Measurements from ENCODE around the gene MOV10L1. TPM values are rescaled to one million over a fixed set of nuclear protein-coding genes. Genes with fewer than 3 reads are reported as not detected.
"Not testable (repeated sequence)": the region's sequence is repeated elsewhere in the genome, so short reads cannot be mapped to it uniquely, and the experiment has no call there.

Gene MOV10L1
- total RNA-seq, 1 experiment from 2014 or later: 2.9 TPM

DNA sequence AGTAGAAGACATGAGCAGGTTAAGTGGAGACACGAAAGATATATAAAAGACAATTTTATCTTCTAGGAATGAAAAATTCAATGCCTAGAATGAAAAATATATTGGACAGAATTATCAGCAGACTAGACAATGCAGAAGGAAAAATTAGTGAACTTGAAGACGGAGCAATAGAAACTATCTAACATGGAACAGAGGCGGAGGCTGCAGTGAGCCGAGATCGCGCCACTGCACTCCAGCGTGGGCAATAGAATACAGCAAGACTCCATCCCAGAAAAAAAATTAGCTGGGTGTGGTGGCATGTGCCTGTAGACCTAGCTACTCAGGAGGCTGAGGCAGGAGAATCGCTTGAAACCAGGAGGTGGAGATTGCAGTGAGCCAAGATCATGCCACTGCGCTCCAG lies 47.5 kb downstream of the MOV10L1 start:
- DNase-seq (ENCODE audit: low spot score): not testable (repeated sequence)

DNA sequence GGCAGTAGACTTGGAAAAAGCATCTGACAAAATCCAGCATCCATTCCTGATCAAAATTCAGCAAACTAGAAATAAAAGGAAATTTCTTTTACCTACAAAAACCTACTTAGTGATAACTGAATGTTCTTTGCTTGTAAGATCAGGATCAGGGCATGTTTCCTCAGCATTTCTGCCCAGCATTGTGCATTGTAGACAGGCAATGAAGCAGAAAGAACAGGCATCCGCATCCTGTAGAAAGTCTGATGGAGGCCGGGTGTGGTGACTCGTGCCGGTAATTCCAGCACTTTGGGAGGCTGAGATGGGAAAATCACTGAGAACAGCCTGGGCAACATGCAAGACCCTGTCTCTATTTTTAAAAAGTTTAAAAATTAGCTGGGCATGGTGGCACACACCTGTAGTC lies 48.2 kb downstream of the MOV10L1 start:
- DNase-seq (ENCODE audit: low spot score): no peak

DNA sequence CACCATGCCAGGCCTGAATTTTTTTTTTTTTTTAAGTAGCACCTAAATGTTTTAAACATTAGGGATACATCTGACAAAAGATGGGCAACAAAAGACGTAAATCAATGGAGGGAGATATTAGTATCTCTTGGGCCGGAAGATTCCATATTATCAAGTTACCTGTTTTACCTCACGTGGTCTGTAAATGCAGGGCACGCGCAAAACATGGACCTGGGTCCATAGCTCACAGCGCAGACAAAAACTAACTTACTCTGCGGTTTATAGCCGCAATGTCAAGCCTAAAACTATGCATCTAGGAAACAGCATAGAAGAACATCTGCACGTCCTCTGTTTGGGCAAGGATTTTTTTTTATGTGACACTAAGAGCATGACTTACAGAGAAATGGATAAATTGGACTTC lies 49.2 kb downstream of the MOV10L1 start:
- no peak for DNase-seq (ENCODE audit: low spot score)

DNA sequence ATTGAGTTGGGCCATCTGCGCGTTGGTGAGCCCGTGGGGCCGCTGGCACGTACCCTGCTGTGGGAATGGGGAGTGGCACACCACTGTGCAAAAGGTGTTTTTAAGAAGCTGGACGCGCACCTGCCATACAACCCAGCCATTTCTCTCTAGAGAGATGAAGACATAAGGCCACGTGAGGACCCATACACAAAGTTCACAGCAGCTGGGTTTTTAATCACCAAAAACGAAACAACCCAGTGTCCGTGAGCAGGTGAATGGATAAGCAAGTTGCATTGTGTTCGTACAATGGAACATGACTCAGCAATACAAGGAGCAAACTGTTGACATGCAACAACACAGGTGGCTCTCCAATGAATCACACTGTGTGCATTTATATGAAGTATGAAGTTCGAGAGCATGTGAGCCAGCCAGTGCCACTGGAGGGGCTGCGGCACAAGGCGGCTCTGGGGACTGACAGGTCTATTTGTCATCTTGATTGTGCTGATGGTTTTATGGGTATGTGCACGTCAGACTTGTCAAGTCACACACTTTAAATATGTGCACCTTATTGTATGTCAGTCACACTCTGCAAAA lies 50.1 kb downstream of the MOV10L1 start:
- DNase-seq (ENCODE audit: low spot score): no peak

DNA sequence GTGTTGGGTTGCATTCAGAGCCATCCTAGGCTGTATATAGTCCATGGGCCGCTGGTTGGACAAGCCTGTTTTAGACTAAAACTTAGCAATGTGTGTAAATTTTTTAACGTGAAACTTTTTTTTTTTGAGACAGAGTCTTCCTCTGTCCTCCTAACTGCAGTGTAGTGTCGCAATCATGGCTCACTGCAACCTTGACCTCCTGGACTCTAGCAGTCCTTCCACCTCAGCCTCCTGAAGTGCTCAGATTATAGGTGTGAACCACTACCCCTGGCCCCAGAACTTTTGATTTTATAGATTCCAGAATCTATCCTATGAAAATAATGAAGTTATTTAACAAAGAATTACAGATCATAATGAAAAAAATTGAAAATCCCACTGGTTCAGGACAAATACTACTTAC lies 50.8 kb downstream of the MOV10L1 start:
- no peak for DNase-seq (ENCODE audit: low spot score)

DNA sequence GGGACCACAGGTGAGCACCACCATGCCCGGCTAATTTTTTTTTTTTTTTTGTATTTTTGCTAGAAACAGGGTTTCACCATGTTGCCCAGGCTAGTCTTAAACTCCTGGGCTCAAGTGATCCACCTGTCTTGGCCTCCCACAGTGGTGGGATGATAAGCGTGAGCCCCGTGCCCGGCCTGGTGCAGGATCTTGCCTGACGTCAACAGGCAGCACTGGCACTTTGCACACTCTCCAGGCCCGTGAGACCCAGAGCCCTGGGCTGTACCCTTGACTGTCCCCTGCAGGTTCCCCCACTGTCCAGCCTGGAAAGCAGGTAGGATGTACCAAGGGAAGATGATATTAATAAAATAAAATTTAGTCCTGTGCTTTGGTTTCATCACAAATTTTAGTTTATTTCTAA lies 51.7 kb downstream of the MOV10L1 start:
- DNase-seq (ENCODE audit: low spot score): no peak

DNA sequence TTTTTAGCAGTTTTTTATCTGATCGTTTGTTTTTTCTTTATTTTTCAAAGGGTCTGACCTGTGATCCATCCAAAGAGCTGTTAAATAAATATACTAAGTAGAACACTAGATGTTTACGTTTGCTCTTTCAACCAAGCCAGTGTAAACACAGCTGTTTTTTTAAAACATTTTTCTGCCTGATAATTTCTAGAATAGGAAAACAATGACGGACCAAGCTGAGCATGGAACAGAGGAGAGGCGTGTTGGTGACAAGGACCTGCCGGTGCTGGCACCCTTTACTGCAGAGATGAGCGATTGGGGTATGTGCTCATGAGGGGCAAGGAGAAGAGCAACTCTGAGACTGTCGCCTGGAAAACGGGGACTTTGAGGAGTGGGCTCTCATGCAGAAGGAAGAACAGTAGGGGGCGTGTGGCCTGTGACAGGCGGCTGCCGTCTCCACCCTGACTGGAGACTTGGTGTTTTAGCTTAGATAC lies 52.1 kb downstream of the MOV10L1 start:
- no peak for DNase-seq (ENCODE audit: low spot score)

DNA sequence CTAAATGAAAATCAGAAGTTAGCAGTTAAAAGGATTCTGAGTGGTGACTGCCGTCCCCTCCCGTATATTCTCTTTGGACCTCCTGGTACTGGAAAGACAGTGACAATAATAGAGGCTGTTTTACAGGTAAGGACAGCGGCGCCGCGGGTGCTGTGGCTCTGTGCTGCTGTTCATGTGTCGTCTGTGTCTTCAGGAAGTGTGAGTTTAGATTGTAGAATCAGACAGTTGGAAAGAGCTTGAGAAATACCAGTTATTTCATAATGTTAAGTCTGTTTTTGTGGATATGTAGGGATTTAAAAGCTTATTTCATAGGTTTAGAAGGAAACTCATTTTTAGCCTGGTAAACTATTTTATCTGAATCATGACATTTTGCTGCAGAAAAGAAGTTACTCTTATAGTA lies 53.3 kb downstream of the MOV10L1 start:
- no peak for DNase-seq (ENCODE audit: low spot score)

DNA sequence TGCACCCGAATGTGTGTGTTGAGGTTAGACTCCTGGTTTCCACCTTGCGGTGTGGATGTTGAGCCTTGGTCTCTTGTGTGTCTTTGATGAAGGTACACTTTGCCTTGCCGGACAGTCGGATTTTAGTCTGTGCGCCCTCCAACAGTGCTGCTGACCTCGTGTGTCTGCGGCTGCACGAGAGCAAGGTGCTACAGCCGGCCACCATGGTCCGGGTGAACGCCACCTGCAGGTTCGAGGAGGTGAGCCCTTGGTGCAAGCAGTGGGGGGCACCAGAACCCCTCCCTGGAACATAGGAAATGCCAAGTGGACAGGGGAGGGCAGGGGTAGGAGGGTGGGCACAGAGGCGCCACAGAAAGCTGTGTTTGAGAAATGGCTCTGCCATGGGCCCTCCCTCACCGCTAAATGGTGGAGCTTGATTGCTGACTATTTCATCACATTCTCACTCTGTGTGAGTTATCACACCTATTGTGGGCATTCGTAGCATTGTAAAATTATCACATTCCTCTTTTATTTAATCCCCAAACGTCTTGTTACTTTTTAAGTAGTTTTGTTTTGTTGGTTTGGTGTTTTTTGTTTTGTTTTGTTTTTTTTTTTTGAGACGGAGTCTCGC lies 54.3 kb downstream of the MOV10L1 start:
- no peak for DNase-seq (ENCODE audit: low spot score)

DNA sequence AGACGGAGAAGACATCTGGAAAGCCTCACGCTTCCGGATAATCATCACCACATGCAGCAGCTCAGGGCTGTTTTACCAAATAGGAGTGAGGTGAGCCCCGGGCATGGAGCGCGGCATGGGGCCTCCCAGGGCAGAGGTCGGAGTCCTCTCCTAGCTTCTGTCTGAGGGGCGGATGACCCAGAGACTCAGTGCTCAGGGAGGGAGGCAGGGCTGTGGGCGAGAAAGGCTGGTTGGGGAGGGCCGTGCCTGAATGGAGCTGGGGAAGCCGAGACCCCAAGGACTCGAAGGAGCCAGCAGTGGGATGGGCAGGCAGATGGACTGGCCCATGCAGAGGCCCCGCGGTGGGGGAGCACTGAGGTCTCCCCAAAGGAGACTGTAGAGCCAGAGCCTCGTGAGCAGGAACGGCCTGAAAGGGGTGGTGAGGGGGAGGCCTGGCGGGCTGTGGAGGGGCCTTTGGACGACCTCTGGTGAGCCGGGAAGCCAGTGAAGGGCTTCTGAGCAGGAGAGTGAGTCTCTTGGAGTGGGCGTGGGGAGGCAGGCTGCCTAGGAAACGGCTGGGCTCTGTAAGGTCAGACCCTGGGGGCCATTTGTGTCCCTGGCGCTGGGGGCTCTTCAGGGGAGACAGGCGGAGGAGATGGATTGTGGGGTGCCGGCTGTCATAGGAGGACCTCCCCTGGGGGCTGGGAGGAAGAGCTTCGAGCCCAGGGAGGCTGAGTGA lies 56.1 kb downstream of the MOV10L1 start:
- DNase-seq (ENCODE audit: low spot score): no peak

DNA sequence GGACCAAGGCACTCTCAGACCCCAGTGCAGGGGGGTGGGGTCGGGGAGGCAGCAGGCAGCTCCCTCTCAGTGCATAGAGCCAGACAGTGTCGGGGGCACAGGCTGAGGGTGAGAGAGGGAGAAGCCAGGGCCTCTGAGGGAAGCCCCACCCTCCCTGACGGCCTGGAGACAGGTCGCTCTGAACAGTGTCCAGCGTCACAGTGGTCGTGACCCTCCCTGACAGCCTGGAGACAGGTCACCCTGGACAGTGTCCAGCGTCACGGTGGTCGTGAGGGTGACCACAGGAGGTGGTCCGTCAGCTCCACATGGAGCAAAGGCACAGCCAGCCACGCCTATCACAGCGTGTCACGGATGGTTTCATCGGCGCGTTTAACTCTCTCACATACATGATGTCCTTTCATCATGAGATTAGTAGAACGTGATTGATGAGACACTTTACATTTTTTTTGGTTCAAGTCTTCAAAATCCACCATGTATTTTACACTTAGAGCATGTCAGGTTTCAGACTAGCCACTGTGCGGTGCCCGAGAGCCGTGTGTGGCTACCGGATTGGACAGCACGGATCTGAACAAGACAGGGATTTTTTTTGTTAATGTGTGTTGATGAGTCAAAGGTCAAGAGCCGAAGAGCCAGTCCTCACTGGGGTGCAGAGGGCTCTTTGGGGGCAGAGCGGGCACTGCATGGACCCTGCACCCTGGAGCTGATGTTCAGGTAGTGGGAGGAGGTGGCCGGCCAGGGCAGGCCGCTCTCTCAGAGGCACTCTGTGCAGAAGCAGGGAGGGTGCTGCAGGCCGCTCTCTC lies 56.8 kb downstream of the MOV10L1 start:
- DNase-seq (ENCODE audit: low spot score): no peak

DNA sequence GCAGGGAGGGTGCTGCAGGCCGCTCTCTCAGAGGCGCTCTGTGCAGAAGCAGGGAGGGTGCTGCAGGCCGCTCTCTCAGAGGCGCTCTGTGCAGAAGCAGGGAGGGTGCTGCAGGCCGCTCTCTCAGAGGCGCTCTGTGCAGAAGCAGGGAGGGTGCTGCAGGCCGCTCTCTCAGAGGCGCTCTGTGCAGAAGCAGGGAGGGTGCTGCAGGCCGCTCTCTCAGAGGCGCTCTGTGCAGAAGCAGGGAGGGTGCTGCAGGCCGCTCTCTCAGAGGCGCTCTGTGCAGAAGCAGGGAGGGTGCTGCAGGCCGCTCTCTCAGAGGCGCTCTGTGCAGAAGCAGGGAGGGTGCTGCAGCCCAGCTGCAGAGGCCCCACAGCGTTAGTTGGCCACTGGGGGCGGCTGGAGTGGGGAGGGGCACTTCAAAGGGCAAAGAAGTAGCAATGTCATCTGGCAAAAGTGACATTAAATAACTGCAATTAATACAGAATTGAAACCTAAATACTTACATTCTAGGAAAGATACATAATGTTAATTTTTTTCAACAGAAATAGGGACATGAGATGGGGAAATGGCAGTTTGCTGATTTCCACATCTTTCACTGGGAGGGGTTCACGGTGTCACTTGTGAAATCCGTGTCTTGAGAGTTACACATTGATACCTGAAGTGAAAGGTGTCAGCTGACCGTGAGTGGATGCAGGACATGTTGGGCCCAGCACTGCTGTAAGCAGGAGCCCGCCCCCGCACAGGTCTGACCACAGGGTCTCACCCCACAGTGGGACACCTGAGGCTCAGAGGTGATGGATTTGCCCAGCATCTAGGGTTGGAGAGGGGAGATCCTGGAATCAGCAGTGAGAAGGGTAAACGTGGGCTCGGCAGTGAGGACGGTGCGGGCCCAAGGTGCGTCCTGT lies 57.7 kb downstream of the MOV10L1 start:
- not testable (repeated sequence) for DNase-seq (ENCODE audit: low spot score)

DNA sequence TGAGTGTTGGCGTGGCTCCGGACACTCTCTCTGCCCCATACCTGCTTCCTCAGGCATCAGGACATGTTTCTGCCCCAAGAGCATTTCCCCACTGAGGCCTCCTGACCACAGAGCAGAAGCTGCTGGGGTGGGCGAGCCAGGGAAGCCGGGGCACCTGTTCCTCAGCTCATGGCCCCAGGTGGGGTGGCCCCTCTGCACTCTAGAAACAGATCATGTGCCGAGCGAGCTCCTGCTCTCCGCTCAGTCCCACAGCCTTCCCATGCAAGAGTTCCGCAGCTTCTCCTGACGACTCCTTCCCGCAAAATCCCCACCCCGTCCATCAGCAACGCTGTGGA lies 58.3 kb downstream of the MOV10L1 start:
- no peak for DNase-seq (ENCODE audit: low spot score)

DNA sequence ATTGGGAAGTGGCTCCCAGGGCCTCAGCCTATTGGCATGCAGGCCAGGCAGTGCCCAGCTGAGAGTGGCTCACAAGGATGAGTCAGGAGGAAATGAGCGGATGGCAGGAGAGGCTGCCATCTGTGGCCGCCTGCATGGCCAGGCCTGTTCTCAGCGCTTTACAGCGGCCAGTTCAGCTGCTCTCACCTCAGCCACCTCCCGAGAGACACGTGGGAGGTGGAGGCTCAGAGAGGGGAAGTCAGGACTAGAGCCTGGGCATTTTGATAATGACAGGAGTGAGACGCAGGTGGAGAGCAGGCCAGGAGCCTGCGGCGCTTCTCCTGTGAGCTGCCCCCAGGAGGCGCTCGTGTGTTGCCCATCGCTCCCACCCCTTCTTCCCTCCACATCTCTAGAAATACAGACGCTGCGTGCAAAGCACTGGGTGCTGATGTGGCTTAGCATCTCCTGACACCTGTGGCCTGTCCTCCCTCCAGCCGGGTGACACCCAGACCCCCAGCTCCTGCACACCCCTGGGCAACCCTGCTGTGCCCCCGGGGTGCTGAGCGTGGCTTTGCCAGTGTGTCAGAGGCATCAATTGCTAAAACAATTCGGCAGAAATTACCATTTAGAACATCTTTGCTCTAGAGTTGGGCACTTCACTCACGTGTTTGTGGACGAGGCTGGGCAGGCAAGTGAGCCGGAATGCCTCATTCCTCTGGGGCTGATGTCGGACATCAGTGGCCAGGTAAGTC lies 59.4 kb downstream of the MOV10L1 start:
- peak; percentile 42 for DNase-seq (ENCODE audit: low spot score)

DNA sequence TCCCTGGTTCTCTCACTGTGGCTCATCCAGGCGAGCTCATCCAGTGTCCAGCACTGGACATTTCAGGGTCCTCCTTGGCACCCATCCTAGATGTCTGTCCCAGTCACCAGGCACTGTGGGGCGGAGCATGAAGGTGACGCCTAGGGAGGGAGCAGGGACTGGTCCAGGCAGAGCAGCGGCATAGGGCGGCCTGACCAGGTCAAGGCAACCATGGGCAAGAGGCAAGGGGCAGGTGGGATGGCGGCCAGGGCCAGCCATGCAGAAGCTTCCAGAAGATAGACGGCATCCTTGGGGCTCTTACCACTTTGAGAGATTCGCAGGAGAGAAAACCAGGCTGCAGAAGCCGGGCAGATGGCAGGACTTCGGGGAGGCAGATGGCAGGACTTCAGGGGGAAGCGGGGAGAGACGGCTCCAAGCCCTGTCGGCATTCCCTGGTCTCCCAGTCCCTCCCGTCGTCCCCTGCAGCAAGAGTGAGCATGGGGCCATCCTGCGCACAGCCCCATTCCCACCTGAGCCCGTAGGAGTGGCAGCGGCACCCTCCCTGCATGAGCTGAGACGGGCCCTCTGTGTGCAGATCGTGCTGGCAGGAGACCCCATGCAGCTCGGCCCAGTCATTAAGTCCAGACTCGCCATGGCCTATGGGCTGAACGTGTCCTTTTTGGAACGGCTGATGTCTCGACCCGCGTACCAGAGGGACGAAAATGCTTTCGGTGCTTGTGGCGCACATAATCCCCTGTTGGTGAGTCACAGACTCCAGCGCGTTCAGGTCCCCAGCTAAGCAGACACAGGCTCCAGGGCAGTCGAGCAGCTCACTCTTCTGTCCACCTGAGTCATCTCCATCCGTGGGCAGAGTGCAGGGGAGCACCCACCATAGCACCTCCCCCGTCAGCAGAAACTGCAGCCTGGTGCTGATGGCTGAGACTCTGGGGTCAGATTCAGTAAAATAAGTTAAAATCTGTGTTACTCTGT lies 60.6 kb downstream of the MOV10L1 start:
- no peak for DNase-seq (ENCODE audit: low spot score)

DNA sequence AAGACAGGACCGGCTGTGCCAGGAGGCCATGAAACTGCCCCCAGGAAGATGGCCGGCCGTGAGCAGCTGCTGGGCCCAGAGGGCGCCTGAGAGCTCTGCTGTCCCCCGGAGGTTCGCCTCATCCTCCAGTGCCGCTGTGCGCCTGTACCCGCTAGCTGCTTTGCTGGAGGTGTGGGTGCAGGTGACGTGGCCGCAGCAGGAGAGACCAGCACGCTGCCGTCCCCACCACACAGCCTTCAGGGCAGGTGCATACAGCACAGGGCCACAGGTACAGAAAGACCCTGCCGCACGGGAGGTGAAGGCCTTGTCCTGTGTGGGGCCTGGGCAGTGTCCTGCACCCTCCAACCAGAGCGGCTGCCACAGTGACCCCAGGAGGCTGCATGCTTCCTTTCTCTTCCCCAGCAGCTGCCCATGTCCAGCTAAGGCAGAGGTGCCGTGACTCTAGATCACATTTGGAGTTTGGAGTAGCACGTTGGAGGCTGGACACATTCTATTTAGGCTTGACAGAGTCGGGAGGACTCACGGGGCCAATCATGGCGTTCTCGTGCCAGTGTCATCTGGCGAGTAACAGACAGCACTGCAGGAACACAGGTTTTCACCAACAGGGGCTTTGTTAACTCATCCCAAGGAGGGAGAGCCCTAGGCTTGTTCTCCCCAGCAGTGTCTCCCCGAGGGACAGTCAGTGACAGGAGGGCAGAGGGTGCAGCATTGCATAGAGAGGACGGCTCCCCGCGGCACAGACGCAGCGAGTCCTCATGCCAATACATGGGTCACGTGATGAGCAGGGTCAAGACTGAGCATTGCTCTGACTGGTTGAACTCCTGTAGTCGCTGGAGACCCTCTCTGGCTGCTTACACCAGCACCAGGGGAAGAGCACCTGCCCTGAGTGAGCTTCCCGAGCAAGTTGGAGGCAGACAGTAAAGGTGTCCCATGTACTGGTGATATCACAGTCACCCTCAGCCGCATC lies 62.0 kb downstream of the MOV10L1 start:
- DNase-seq (ENCODE audit: low spot score): no peak

DNA sequence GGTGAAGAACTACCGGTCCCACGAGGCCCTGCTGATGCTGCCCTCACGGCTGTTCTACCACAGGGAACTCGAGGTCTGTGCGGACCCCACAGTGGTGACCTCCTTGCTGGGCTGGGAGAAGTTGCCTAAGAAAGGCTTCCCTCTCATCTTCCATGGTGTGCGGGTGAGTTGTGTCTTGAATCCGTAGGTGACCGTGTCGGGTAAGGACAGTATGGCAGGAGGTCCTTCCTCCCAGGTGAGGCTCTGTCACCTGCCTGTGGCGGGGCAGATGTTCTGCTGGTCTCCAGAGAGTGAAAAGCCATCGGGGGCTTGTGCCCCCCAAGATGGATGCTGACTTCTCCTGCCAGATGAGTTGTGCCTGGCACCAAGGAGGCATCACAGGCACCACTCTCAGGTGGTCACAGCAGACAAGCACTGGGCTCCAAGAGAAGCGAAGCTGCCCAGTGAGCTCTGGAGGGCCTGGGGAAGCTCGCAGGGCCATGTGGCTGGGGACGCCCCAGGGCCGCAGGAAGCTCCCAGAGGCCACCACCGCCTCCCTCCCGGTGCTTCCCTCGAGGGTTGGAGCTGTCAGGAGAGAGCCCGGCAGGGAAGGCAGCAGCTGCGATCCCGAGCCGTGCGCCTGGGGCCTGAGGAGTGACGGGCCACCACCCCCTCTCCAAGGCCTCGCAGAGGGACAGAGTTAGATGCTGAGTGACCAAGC lies 63.4 kb downstream of the MOV10L1 start:
- DNase-seq (ENCODE audit: low spot score): no peak

DNA sequence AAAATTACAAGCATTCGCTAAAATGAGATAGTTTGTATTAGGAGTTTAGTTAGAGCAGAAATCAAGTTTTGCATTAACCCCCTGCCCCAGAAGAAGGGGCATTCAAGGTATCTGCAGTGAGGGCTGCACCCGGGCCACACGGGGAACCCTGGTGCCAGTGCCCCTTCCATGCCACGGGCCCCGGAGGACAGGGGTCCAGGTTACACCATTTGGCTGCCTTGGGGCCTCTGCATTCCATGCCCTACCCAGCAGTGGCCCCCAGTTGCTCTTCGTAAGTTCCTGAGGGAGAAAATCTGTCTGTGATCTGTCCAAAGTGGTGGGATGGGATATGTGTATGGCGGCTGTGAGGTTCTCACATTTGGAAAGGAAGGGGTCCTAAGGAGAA lies 63.9 kb downstream of the MOV10L1 start:
- no peak for DNase-seq (ENCODE audit: low spot score)
